ENCODE results near the gene CAMK1. TPM values are rescaled to one million over a fixed set of nuclear protein-coding genes. Genes with fewer than 3 reads are reported as not detected.

The CAMK1 gene
- total and polyA plus RNA-seq, 2 donors from 2014 or later, result 31.2 to 52.7 TPM

DNA sequence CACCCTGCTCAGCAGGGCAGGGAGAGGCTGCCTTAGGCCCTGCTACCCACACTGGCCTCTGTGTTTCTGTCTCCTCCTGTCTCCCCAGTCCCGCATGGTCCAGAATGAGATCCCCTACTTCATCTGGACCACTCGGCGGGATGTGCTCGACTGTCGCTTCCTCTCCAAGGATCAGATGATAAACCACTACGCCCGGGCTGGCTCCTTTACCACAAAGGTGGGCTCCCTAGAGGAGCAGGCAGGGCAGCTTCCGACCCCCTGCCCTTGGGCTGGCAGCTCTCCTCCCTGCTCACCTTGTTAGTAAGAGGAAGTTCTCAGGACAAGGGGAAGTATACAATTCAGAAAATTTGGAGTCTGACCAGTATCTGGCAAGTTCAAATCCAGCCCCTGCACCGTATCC is 46.2 kb upstream of the CAMK1 start:
- H3K27ac ChIP-seq (ENCODE audit: low read depth in 2 of 2, low read length in 2 of 2), result no peak overlapping the region
- intact Hi-C loops (cut with DNase I), result no loop called here
- peaks cover 0 to 2% (median 0%) of the 10 kb centered on the region in 3 donors for H3K36me3 ChIP-seq (ENCODE audit: control insufficient read depth in 2 of 3, insufficient read depth in 3 of 3, low read length in 3 of 3)
- H3K9ac ChIP-seq (ENCODE audit: low read length in 3 of 3), result no peak overlapping the region
- FAIRE-seq (no peak), DNase-seq (no peak)
- no peak overlapping the region for H3K4me3 ChIP-seq (ENCODE audit: low read length in 3 of 3)
- H3K4me1 ChIP-seq (ENCODE audit: control insufficient read depth in 2 of 3, insufficient read depth in 2 of 3, low read depth in 1 of 3, low read length in 3 of 3), result peaks cover 0 to 2% (median 0%) of the 10 kb centered on the region in 3 donors
- no peaks in the 10 kb centered on the region for H3K9me3 ChIP-seq (ENCODE audit: control insufficient read depth in 2 of 3, insufficient read depth in 1 of 3, low read length in 3 of 3)
- TF ChIP-seq, protein P1, sequence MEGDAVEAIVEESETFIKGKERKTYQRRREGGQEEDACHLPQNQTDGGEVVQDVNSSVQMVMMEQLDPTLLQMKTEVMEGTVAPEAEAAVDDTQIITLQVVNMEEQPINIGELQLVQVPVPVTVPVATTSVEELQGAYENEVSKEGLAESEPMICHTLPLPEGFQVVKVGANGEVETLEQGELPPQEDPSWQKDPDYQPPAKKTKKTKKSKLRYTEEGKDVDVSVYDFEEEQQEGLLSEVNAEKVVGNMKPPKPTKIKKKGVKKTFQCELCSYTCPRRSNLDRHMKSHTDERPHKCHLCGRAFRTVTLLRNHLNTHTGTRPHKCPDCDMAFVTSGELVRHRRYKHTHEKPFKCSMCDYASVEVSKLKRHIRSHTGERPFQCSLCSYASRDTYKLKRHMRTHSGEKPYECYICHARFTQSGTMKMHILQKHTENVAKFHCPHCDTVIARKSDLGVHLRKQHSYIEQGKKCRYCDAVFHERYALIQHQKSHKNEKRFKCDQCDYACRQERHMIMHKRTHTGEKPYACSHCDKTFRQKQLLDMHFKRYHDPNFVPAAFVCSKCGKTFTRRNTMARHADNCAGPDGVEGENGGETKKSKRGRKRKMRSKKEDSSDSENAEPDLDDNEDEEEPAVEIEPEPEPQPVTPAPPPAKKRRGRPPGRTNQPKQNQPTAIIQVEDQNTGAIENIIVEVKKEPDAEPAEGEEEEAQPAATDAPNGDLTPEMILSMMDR (IDR thresholded peaks at IDR 0.05; ENCODE audit: borderline replicate concordance, extremely low read depth, insufficient read depth), result no peak
- no peaks in the 10 kb centered on the region for H3K27me3 ChIP-seq (ENCODE audit: control insufficient read depth, insufficient read depth, low read length)

GRCh38 chr3:9812870-9813483 is 43.2 kb upstream of the CAMK1 start:
- Histone ChIP-seq H3K27ac (ENCODE audit: low read depth in 2 of 2, low read length in 2 of 2) (no peak overlapping the region), H3K9me3 (ENCODE audit: control insufficient read depth in 2 of 3, insufficient read depth in 1 of 3, low read length in 3 of 3) (no peaks in the 10 kb centered on the region), H3K9ac (ENCODE audit: low read length in 3 of 3) (no peak overlapping the region), H3K36me3 (ENCODE audit: control insufficient read depth in 2 of 3, insufficient read depth in 3 of 3, low read length in 3 of 3) (peaks cover 0 to 2% (median 0%) of the 10 kb centered on the region in 3 donors), H3K4me3 (ENCODE audit: low read length in 3 of 3) (no peak overlapping the region), H3K27me3 (ENCODE audit: control insufficient read depth, insufficient read depth, low read length) (no peaks in the 10 kb centered on the region), H3K4me1 (ENCODE audit: control insufficient read depth in 2 of 3, insufficient read depth in 2 of 3, low read depth in 1 of 3, low read length in 3 of 3) (peaks cover 0 to 17% (median 0%) of the 10 kb centered on the region in 3 donors)
- no peak for DNase-seq
- TF ChIP-seq, protein P1 (IDR thresholded peaks at IDR 0.05; ENCODE audit: borderline replicate concordance, extremely low read depth, insufficient read depth), result no peak
- intact Hi-C loops (cut with DNase I), result no loop called here
- FAIRE-seq, result no peak

DNA sequence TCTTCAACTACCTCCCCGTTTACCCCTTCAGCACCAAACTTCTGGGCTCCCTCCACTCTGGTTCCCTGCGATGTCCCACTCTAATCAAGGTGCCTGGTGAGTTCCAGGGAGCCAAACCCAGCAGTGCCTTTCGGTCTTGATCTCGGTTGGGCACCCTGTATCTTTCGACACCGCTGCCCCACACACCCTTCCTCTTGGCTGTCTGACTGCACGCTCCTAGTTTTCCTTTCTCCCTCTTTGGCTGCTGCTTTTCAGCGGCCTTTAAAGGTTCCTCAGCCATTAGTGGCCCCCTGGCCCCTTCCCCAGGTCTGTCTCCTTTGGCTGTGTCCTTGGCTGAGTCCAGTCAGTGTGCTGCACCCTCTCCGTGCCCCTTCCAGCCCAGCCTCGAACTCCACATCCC is 41.1 kb upstream of the CAMK1 start:
- FAIRE-seq (no peak), DNase-seq (no peak)
- TF ChIP-seq, protein P1 (IDR thresholded peaks at IDR 0.05; ENCODE audit: borderline replicate concordance, extremely low read depth, insufficient read depth), result no peak
- Histone ChIP-seq H3K27ac (ENCODE audit: low read depth in 2 of 2, low read length in 2 of 2) (no peak overlapping the region), H3K9me3 (ENCODE audit: control insufficient read depth in 2 of 3, insufficient read depth in 1 of 3, low read length in 3 of 3) (no peaks in the 10 kb centered on the region), H3K9ac (ENCODE audit: low read length in 3 of 3) (no peak overlapping the region), H3K4me3 (ENCODE audit: low read length in 3 of 3) (peak overlapping the region in 2 of 3 donors; percentile 29 to 60), H3K4me1 (ENCODE audit: control insufficient read depth in 2 of 3, insufficient read depth in 2 of 3, low read depth in 1 of 3, low read length in 3 of 3) (peaks cover 0 to 17% (median 0%) of the 10 kb centered on the region in 3 donors), H3K27me3 (ENCODE audit: control insufficient read depth, insufficient read depth, low read length) (no peaks in the 10 kb centered on the region), H3K36me3 (ENCODE audit: control insufficient read depth in 2 of 3, insufficient read depth in 3 of 3, low read length in 3 of 3) (peaks cover 0 to 2% (median 2%) of the 10 kb centered on the region in 3 donors)
- intact Hi-C loops (cut with DNase I), result no loop called here

All from kidney (tissue), 14 donors.